Left kidney (tissue), 2 donors: ENCODE data around the gene PSMD13. TPM values are rescaled to one million over a fixed set of nuclear protein-coding genes. Genes with fewer than 3 reads are reported as not detected.
A peak's percentile ranks its signal among the peaks of the same experiment; 100 is the strongest.
"Not testable (repeated sequence)": the region's sequence is repeated elsewhere in the genome, so short reads cannot be mapped to it uniquely, and the experiment has no call there.

Experiments
- DNase-seq: peaks from one replicate; pipeline ENCODE4 v3.0.0-alpha.2; 2013
- polyA plus RNA-seq: library from polyadenylated mRNA; unstranded; fragments of 120-200 nt; gene quantifications from one replicate; pipeline ENCODE4 v1.2.1, GENCODE V29; 2013; ENCODE audit not compliant: insufficient read length

Gene PSMD13
- polyA plus RNA-seq, 1 donor = 156 TPM

DNA sequence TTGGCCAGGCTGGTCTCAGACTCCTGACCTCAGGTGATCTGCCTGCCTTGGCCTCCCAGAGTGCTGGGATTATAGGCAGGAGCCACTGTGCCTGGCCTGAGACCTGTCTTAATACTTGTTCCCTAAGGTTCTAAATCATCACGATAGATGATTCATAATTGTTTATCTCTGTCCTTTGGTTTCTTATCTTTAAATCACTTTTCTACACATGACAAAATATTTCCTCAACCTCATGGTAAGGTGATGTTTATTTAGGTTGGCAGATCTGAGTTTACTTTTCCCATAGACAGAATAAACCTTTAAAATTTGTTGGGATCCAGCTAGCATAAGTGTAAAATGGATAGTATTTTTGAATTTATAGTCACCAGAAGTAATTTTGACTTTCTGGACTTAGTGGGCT lies 3.5 kb downstream of the PSMD13 start:
- no peak for DNase-seq

DNA sequence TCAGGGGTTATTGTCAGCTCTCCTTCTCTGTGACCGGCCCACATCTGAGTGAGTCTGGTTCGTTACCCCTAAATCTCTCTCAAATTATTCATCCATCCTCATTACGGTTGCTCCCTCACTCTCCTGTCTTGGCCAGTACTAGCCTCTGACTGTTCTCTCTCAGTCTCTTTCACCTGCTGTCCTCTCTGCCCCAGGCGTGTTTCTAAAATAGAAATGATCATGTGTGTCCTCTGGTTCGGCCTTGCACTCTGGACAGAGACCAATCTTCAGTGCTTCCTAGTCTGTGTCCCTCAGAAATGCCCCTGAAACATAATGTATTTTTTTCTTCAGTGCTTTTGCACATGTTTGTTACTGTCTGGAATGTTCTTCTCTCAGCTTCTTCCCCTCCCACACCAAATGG lies 4.9 kb downstream of the PSMD13 start:
- DNase-seq = no peak

DNA sequence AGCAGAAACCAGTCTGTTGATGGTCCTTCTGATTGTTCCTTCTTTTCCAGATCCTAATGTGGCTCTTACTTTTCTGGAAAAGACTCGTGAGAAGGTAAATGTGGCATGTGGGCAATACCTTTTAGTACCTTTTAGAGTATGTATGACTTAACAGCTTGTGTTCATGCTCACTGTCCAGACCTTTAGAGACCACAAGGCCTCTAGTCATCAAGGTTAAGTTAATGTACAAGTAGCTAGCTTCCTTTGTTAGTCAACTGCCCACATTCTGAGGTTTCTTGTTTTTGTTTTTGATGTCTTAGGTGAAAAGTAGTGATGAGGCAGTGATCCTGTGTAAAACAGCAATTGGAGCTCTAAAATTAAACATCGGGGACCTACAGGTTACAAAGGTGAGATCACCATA lies 7.6 kb downstream of the PSMD13 start:
- DNase-seq = no peak

DNA sequence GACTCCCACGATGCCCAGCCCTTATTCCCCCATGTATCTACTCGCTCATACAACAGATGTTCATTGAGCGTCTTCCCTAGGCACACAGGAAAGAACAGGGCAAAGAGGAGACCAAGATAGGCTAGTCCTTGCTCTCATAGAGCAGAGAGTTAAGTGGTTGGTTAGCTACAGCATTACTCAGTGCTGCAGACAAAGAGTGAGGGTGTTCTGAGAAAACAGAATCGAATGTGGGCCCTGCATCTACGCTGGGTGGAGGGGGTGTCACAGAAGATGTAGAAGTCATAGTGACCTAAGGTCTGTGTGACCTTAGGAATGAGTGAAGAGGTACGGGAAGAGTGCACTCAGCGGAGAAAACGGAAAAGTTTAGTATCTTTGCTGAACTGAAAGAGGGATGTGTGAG lies 12.3 kb downstream of the PSMD13 start:
- no peak for DNase-seq

DNA sequence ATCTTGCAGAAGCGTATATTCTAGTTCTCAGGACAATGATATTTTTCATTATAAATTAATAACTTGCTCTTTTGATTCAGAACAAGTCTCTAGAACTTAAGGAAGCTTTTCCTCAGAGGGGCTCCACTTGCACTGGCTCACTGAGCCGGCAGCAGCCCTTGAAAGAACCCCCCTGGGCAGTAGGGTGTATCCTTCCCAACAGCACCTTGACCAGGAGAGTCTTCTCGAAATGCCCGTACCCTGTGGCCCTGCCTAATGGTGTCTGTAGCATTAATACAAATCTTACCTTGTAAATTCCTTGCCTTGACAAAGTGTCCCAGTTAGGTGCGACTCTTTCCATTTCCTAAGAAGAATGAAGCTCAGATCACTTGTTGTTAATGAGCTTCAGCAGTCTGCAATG lies 13.5 kb downstream of the PSMD13 start:
- no peak for DNase-seq

DNA sequence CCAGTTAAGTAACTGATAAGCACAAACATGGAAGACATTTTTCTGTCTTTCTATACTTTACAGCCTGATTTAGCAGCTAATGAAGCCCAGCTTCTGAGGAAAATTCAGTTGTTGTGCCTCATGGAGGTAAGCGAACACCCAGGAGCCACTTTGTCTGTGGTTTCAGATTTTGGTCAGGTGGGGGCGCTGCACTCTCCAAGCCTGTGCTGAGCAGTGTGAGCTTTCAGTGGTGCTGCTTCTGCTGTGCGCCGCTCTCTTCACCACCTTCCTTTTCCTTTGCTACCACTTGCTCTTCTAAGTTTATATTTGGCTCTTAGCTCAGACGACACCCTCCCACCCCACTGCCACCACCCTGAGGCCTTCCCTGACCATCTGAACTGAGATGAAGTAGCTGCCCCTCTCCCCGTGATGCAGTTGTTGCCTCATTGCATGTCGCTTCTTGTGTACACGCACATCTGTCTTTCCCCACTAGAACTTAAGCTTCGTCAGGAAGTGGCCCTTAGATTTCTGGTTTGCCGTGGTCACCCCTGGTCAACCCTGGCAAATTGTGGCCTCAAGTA lies 14.0 kb downstream of the PSMD13 start:
- DNase-seq = peak; percentile 26

DNA sequence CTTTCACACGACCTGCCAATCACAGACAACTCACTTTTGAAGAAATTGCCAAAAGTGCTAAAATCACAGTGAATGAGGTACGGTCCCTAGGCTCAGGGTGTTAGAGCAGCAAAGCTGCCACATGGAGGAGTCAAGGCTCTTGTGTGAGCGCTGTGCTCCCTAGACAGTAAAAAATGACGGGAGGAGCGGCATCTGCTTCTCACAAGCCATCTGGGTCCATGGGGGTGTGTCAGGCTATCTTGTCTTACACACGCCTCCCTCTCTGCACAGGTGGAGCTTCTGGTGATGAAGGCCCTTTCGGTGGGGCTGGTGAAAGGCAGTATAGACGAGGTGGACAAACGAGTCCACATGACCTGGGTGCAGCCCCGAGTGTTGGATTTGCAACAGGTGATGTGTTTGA lies 14.8 kb downstream of the PSMD13 start:
- no peak for DNase-seq

DNA sequence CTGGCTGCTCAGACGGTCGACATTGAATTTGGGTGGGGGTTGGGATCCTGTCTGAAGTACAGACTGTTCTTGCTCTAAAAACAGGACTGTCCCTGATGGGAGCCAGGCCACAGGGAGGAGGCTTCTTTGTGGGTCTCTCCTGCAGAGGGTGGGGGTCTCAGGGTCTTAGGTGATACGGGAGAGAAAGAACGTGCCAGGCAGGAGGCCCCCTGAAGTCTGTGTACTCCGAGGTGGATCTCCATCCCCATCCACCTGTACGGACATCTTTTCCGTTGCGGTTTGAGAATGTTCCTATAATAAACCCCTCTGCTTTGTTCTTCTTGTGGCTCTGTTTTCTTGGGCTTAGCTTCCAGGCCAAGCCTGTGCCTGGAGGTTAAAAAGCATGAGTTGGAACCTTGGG lies 15.9 kb downstream of the PSMD13 start:
- no peak for DNase-seq

DNA sequence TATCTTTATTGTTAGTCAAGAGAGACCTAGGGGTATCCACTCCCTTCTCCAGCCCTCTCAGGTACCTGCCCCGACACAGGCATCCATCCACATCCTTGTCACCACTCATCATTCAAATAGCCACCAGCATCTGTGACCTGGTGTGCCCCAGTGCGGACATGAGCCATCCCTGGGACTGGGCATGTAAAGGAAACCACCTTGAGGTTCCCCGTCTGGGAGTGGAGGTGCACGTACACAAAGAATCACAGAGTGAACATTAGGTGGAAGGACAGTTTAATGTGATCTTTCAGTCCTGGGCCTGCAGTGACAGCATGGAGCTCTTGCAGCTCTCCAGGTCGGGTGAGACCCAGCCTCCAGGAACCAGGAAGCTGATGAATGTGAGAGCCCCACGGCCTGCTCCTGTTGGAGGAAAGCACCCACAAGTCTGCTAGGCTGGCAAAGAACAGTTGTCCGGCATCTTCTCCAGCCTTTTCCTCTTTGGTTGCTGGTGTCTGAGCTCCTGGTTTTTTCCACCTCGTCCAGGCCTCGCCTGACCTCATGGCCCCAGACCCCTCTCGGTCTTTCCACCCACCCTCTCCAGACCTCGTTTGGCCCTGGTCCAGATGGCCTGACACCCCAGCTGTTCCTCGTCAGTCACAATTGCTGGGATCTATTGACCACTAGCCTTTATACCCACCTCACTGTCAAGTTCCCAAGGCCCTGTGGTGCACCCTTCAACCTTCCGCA lies 16.5 kb downstream of the PSMD13 start:
- DNase-seq = no peak

DNA sequence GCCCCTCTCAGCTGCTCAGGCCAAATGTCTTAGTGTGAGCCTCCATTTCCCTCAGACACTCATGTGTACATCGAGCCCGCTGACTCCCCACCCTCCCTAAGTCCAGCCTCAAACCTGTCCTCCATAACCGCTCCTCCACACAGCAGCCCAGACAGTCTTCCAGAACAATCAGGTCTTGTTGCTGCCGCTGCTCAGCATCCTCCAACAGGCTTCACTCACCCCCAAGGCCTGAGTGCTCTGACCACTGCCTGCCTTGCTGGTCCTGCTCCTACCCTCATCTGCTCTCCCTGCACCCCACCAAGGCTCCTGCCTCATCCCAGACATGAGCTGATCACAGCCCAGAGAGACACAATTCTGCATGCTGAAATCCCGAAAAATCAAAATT lies 17.1 kb downstream of the PSMD13 start:
- no peak for DNase-seq

DNA sequence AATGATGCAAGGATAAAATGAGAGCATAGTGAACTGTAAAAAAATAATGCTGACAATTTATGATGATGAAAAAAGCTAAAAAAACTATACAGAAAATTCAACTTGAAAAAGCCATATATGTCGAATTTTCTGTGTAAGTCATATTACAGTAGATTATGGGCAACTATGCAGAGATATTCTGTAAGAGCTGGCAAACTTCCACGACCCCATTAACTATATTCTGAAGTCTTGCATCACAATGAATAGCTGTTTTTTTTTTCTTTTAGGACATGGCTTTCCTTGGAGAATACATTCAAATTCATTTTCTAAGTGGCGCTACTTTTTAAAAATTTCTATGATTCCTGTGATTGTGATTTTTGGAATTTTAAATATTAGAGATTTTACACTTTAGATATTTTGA lies 18.4 kb downstream of the PSMD13 start:
- DNase-seq = no peak

DNA sequence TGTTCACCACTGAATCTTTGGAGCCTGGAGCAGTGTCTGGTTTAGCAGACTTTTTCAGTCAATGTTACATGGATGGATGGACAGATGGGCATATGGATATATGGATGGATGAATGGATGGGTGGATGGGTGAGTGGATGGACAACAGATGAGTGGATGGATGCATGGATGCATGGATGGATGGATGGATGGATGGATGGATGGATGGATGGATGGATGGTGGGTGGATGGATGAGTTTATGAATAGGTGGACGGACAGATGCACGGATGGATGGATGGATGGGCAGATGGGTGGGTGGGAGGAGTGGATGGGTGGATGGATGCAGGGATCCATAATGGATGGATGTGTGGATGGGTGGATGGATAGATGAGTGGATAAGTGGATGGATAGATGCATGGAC lies 19.0 kb downstream of the PSMD13 start:
- DNase-seq = no peak

DNA sequence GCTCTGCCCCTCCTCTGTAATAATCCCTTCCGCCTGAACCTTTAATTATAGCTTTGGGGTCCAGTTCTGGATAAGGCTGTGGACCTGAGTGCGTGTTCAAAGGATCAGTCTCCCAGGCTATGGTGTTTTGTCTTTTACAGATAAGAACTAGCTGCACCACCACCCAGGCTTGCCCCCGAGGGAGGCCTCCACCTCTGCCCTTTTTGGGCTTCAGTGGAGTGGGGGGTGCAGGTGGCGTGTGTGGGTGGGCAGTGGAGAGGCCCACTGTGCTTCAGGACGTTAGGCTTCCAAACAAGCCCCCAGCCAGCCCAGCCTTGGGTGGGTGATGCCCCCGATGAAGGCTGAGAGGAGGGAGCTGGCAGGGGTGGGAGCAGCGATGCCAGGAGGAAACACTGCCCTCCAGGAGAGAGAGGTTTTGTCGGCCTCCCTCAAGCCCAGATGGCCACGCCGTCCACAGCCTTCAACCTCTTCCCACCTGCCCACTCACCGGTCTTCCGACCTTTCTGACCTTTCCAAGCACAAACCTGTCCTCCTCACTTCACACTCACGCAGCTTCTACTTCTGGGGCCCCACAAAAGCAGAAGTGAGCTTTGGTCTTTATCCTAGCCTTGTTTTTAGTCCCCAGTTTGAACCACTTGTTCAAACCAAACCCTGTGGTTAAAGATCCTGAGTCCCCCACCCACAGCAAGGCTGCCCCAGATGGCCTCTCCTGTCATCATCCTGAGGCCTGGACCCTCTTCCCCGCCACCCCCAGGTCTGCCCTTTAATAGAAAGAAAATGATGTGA lies 20.4 kb downstream of the PSMD13 start:
- DNase-seq = no peak

DNA sequence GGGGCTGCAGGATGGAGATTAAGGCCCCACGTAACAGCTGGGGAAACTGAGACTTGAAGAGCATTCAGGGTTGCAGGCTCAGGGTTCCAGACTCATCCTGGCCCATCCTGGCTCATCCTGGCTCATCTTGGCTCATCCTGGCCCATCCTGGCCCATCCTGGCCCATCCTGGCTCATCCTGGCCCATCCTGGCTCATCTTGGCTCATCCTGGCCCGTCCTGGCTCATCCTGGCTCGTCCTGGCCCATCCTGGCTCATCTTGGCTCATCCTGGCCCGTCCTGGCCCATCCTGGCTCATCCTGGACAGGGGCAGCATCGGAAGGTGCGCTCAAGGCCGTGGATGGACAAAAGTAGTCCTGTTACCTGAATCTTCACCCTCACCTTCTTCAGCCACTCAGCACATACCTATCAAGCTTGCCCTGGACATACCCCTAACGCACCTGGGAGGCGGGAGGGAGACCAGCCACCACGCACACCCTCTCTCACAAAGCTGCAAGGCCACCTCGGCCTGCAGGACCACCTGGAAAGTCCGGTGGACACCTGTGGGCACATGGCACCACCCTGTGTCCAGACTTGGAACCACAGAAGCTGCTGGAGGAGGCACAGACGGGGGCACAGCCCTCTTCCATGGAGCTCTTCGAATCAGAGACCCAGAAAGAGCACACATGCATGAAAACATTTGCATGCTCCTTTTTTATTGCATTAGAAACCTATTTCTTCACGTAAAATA lies 21.2 kb downstream of the PSMD13 start:
- DNase-seq = no peak

DNA sequence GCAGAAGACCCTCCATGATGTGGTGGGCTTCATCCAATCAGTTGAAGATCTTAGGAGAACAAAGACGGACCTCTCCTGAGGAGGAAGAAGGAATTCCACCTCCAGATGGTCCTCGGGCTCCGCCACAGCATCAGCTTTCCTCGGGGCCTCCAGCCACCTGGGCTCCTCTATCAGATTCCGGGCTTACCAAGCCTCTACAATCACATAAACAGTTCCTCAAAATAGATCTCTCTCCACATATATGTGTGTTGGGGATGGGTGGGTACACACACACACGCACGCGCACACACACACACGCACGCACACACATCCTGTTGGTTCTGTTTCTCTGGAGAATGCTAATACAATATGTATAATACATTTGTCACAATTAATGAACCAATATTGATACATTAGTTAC lies 22.6 kb downstream of the PSMD13 start:
- no peak for DNase-seq

DNA sequence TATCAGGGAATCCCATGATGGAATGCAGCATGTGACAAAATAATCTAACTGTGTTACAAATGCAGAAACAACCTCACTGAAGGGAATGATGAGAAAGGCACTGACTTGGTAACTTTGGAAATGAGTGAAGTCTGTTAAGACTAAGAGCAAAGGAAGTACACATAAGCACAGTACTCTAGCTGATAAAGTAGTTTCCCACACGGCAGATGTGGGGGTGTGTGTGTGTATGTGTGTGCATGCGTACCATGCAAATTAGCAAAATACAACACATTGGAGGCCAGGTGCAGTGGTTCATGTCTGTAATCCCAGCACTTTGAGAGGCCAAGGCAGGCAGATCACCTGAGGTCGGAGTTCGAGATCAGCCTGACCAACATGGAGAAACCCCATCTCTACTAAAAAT lies 24.8 kb downstream of the PSMD13 start:
- no peak for DNase-seq

DNA sequence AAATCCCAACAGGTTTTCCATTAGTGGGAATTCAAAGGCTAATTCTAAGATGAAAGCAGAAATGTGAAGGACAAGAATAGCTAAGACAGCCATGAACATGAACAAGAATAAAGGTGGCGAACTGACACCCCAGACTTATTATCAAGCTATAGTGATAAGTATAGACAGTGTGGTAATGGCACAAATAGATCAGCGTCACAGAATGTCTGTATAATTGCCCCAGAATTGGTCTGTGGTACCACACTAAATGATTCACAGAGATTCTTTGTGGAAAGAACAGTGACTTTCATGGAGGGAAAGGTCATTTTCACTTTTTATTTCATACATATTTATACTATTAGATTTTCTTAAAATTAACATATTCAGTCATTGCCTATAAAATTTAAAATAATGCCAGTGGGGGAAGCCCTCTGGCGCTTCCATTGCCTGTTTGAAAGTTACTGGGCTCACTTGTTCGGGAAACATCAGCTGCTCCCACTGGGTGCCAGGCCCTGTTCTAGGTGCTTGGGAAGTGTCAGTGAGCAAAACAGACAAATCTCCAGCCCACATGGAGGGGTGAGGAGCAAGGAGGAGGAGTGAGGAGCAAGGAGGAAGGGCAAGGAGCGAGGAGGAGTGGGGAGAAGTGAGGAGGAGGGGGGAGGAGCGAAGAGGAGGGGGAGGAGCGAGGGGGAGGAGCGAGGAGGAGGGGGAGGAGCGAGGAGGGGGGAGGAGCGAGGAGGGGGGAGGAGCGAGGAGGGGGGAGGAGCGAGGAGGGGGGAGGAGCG lies 30.1 kb downstream of the PSMD13 start:
- no peak for DNase-seq

DNA sequence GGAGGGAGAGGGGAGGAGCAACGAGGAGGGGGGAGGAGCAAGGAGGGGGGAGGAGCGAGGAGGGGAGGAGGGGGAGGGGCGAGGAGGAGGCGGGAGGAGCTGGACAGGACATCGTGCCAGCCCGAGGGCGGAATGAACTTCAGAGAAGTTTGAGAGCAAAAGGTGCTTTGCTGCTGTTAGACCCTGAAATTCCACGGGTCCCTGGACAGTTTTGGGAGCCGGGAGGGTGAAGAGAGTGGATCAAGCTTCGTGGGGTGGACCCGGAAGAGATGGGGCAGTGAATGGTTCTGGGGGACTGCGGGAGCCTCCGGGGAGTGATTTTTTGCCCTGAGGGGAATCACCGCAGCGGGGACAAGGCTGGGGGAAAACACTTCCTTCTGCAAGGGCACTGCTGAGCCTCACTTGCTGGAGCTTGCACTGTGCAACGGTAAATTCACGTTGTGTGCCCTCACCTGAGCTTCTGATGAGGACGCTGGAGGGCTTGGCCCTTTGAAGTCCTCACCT lies 30.8 kb downstream of the PSMD13 start:
- DNase-seq = no peak

DNA sequence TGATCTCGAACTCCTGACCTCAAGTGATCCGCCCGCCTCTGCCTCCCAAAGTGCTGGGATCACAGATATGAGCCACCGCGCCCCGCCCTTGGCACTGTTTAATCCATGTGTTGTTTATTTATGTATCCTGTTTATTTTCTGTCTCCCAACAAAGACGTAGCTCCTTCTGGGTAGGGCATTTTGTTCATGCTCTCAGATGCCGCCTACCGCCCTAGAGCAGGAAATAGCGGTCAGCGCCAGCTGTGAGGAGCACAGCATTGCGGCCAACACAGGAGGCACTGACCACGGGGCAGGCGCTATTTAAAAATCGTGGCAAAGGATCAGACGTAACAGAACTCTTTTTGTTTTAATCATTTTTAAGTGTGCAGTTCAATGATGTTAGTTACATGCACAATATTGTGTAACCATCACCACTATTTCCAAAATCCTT lies 32.0 kb downstream of the PSMD13 start:
- not testable (repeated sequence) for DNase-seq

DNA sequence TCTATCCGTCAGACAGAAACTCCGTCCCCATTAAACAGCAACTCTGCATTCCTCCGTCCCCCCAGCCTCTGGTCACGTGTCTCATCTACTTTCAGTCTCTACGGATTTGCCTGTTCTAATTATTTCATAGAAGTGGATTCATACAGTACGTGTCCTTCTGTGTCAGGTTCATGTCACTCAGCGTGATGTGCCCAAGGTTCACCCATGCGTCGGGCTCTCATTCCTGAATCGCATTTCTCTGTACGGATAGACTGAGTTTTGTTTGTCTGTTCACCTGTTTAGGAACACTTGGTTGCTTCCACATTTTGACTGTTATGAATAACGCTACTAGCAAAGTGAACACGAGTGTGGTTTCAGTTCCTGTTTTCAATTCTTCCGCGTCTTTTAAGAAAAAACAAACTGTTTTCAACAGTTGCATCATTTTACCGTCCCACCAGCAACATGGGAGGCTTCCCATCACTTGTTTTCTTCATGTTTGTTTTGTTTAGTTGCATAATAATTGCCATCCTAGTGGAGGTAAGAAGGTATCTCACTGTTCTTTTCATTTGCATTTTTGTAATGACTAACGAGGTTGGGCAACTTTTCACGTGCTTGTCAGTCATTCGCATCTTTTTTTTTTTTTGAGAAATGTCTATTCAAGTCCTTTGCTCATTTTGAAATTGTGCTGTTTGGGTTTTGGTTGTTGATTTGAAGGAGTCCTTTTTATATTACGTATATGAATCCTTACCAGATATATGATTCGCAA lies 32.5 kb downstream of the PSMD13 start:
- DNase-seq = no peak
